HG02943 (cell line): ENCODE measurements around the gene IFT122.
"Not testable (repeated sequence)": the region's sequence is repeated elsewhere in the genome, so short reads cannot be mapped to it uniquely, and the experiment has no call there.

Source experiments
- ATAC-seq: cut with Tn5 transposase; IDR thresholded peaks from one replicate; pipeline ENCODE4 v1.9.1; 2021; ENCODE audit warnings: mild to moderate bottlenecking, low read depth, moderate library complexity; ENCODE audit not compliant: unreplicated experiment

The IFT122 gene

GRCh38 chr3:129490273-129490675, 50.2 kb downstream of the IFT122 start:
- no peak for ATAC-seq

GRCh38 chr3:129491077-129491476, 51.1 kb downstream of the IFT122 start:
- ATAC-seq: not testable (repeated sequence)

GRCh38 chr3:129491794-129492193, 51.8 kb downstream of the IFT122 start:
- ATAC-seq: no peak

GRCh38 chr3:129492691-129493090, 52.7 kb downstream of the IFT122 start:
- ATAC-seq: no peak

GRCh38 chr3:129493206-129493605, 53.2 kb downstream of the IFT122 start:
- no peak for ATAC-seq

GRCh38 chr3:129494499-129494898, 54.5 kb downstream of the IFT122 start:
- not testable (repeated sequence) for ATAC-seq

GRCh38 chr3:129495006-129495639, 55.1 kb downstream of the IFT122 start:
- ATAC-seq: not testable (repeated sequence)

GRCh38 chr3:129497876-129498275, 57.9 kb downstream of the IFT122 start:
- not testable (repeated sequence) for ATAC-seq

- ATAC-seq: not testable (repeated sequence)
Observed at GRCh38 chr3:129498603-129499488, 58.8 kb downstream of the IFT122 start.

GRCh38 chr3:129499604-129500333, 59.7 kb downstream of the IFT122 start:
- not testable (repeated sequence) for ATAC-seq

- ATAC-seq: no peak
Observed at GRCh38 chr3:129500334-129500658, 60.3 kb downstream of the IFT122 start.

GRCh38 chr3:129501630-129502029, 61.6 kb downstream of the IFT122 start:
- ATAC-seq: no peak

GRCh38 chr3:129502641-129503408, 62.8 kb downstream of the IFT122 start:
- ATAC-seq: no peak

- no peak for ATAC-seq
Observed at GRCh38 chr3:129503471-129504291, 63.7 kb downstream of the IFT122 start.

GRCh38 chr3:129504471-129505100, 64.6 kb downstream of the IFT122 start:
- no peak for ATAC-seq

GRCh38 chr3:129505341-129505740, 65.3 kb downstream of the IFT122 start:
- no peak for ATAC-seq

- no peak for ATAC-seq
Observed at GRCh38 chr3:129506231-129506742, 66.3 kb downstream of the IFT122 start.

GRCh38 chr3:129507181-129507831, 67.3 kb downstream of the IFT122 start:
- ATAC-seq: no peak
